Stimulated activated naive CD4-positive, alpha-beta T cell treated with Interleukin-2 at 50 U/mL for 16 hours (primary cell): ENCODE results near the gene TEAD1.

Experiments
- DNase-seq: peaks from one replicate; lab custom pipeline; 2025; lab: John Stamatoyannopoulos, UW

TEAD1 gene

GRCh38 chr11:12943311-12943710 lies 269.1 kb downstream of the TEAD1 start:
- no peak for DNase-seq

GRCh38 chr11:12944889-12945288 lies 270.7 kb downstream of the TEAD1 start:
- DNase-seq, result no peak

- no peak for DNase-seq
These were observed 275.2 kb downstream of the TEAD1 start for GRCh38 chr11:12949453-12949852.

- DNase-seq, result no peak
These were observed 276.4 kb downstream of the TEAD1 start for GRCh38 chr11:12950670-12951069.

- DNase-seq, result no peak
These were observed 277.2 kb downstream of the TEAD1 start for GRCh38 chr11:12951376-12951775.

GRCh38 chr11:12952094-12952493 lies 277.9 kb downstream of the TEAD1 start:
- no peak for DNase-seq

- no peak for DNase-seq
These were observed 284.8 kb downstream of the TEAD1 start for GRCh38 chr11:12958986-12959385.

GRCh38 chr11:12961615-12962014 lies 287.4 kb downstream of the TEAD1 start:
- DNase-seq, result no peak

- DNase-seq, result no peak
These were observed 288.1 kb downstream of the TEAD1 start for GRCh38 chr11:12962306-12962705.

GRCh38 chr11:12963051-12963450 lies 288.8 kb downstream of the TEAD1 start:
- DNase-seq, result no peak

- peak; percentile 49 for DNase-seq
These were observed 289.7 kb downstream of the TEAD1 start for GRCh38 chr11:12963792-12964536.

- no peak for DNase-seq
These were observed 290.4 kb downstream of the TEAD1 start for GRCh38 chr11:12964650-12965049.

GRCh38 chr11:12966002-12966401 lies 291.8 kb downstream of the TEAD1 start:
- no peak for DNase-seq

- no peak for DNase-seq
These were observed 293.9 kb downstream of the TEAD1 start for GRCh38 chr11:12968101-12968500.

GRCh38 chr11:12968826-12969225 lies 294.6 kb downstream of the TEAD1 start:
- no peak for DNase-seq

- no peak for DNase-seq
These were observed 297.7 kb downstream of the TEAD1 start for GRCh38 chr11:12971955-12972354.

- DNase-seq, result no peak
These were observed 299.4 kb downstream of the TEAD1 start for GRCh38 chr11:12973528-12974181.

GRCh38 chr11:12975195-12975594 lies 301.0 kb downstream of the TEAD1 start:
- DNase-seq, result no peak

- no peak for DNase-seq
These were observed 305.9 kb downstream of the TEAD1 start for GRCh38 chr11:12979928-12980689.

GRCh38 chr11:12981676-12982522 lies 307.7 kb downstream of the TEAD1 start:
- no peak for DNase-seq

- DNase-seq, result no peak
These were observed 309.1 kb downstream of the TEAD1 start for GRCh38 chr11:12983336-12983735.
